HepG2 (cell line): Measurements from ENCODE around the gene TFPI. TPM values are rescaled to one million over a fixed set of nuclear protein-coding genes. Genes with fewer than 3 reads are reported as not detected.

Experiments used
- BCL6 ChIP-seq: IDR thresholded peaks from 2 replicates; pipeline ENCODE4 v1.6.1; 2016; ENCODE audit warnings: missing genetic modification reagents, missing compliant biosample characterization
- CEBPZ ChIP-seq: IDR thresholded peaks from 2 replicates; pipeline ENCODE4 v1.6.1; 2012; ENCODE audit warnings: low read length, improper control_type of control experiment
- CREB1 ChIP-seq, 2 experiments: fragments of 450-650 bp in 1 of 2; IDR thresholded peaks; 2 replicates each; pipeline ENCODE4 v1.6.1; 2016 to 2017; ENCODE audit warnings: control low read depth in 1 of 2, mild to moderate bottlenecking in 1 of 2, missing compliant biosample characterization in 1 of 2, missing genetic modification characterization in 1 of 2
- DMAP1 ChIP-seq: IDR thresholded peaks from 2 replicates; pipeline ENCODE4 v1.6.1; 2016
- FOSL1 ChIP-seq: sonication (generic); formaldehyde crosslinking; IDR thresholded peaks from 2 replicates; pipeline ENCODE4 v1.9.0; 2021; ENCODE audit warnings: missing genetic modification reagents, borderline replicate concordance
- FOXJ3 ChIP-seq: sonication (generic); formaldehyde crosslinking; IDR thresholded peaks from 2 replicates; pipeline ENCODE4 v1.4.0; 2020; ENCODE audit warnings: missing genetic modification reagents, mild to moderate bottlenecking, borderline replicate concordance
- HNF4A ChIP-seq: sonication (generic); formaldehyde crosslinking; IDR thresholded peaks from 2 replicates; pipeline ENCODE4 v1.4.0; 2020; ENCODE audit warnings: missing genetic modification reagents
- HNRNPK ChIP-seq: fragments of 200-400 bp; formaldehyde crosslinking; IDR thresholded peaks from 2 replicates; pipeline ENCODE4 v1.6.1; 2018; ENCODE audit warnings: low read length, low read depth, moderate library complexity, mild to moderate bottlenecking; ENCODE audit not compliant: poor library complexity, severe bottlenecking
- IRX3 ChIP-seq: sonication (generic); formaldehyde crosslinking; IDR thresholded peaks from 2 replicates; pipeline ENCODE4 v1.8.1; 2023; ENCODE audit warnings: mild to moderate bottlenecking, low read depth, missing genetic modification reagents, borderline replicate concordance
- NR3C1 ChIP-seq: sonication (generic); formaldehyde crosslinking; IDR thresholded peaks from 2 replicates; pipeline ENCODE4 v1.4.0; 2020; ENCODE audit warnings: missing genetic modification reagents
- PRPF4 ChIP-seq: fragments of 200-400 bp; formaldehyde crosslinking; IDR thresholded peaks from 2 replicates; pipeline ENCODE4 v1.6.1; 2016; ENCODE audit warnings: low read length, low read depth; ENCODE audit not compliant: poor library complexity, severe bottlenecking
- RAD21 ChIP-seq: fragments of 450-650 bp; formaldehyde crosslinking; IDR thresholded peaks from 2 replicates; pipeline ENCODE4 v1.5.0; 2020; ENCODE audit warnings: mild to moderate bottlenecking
- RBM39 ChIP-seq: fragments of 200-400 bp; formaldehyde crosslinking; IDR thresholded peaks from one replicate; pipeline ENCODE4 v1.6.1; 2018; ENCODE audit warnings: antibody characterized with exemption, mild to moderate bottlenecking, low read depth, low read length; ENCODE audit not compliant: poor library complexity, severe bottlenecking
- SALL2 ChIP-seq: sonication (generic); formaldehyde crosslinking; IDR thresholded peaks from 2 replicates; pipeline ENCODE4 v1.8.1; 2023; ENCODE audit warnings: mild to moderate bottlenecking, missing genetic modification reagents, inconsistent platforms
- SOX5 ChIP-seq: IDR thresholded peaks from 2 replicates; pipeline ENCODE4 v1.6.1; 2016; ENCODE audit warnings: borderline replicate concordance
- THAP11 ChIP-seq: IDR thresholded peaks from 2 replicates; pipeline ENCODE4 v1.6.1; 2016; ENCODE audit warnings: missing biosample characterization, missing genetic modification reagents
- ZBTB33 ChIP-seq: sonication (generic); formaldehyde crosslinking; IDR thresholded peaks from 2 replicates; pipeline ENCODE4 v1.4.0; 2020; ENCODE audit warnings: missing genetic modification reagents
- ZNF253 ChIP-seq: sonication (generic); formaldehyde crosslinking; IDR thresholded peaks from 2 replicates; pipeline ENCODE4 v1.8.0; 2022; ENCODE audit warnings: mild to moderate bottlenecking, missing genetic modification reagents, borderline replicate concordance
- ZNF362 ChIP-seq: sonication (generic); formaldehyde crosslinking; IDR thresholded peaks from 2 replicates; pipeline ENCODE4 v1.4.0; 2020; ENCODE audit warnings: missing genetic modification reagents, mild to moderate bottlenecking, borderline replicate concordance
- ZNF383 ChIP-seq: sonication (generic); formaldehyde crosslinking; IDR thresholded peaks from 2 replicates; pipeline ENCODE4 v1.4.0; 2020; ENCODE audit warnings: missing genetic modification reagents, mild to moderate bottlenecking, borderline replicate concordance
- ZNF430 ChIP-seq: sonication (generic); formaldehyde crosslinking; IDR thresholded peaks from 2 replicates; pipeline ENCODE4 v1.9.0; 2021; ENCODE audit warnings: mild to moderate bottlenecking, missing genetic modification reagents
- ZNF446 ChIP-seq: sonication (generic); formaldehyde crosslinking; IDR thresholded peaks from 2 replicates; pipeline ENCODE4 v1.5.0; 2020; ENCODE audit warnings: mild to moderate bottlenecking, missing genetic modification reagents
- ZNF777 ChIP-seq: sonication (generic); formaldehyde crosslinking; IDR thresholded peaks from 2 replicates; pipeline ENCODE4 v1.4.0; 2020; ENCODE audit warnings: missing genetic modification reagents
- ZNF782 ChIP-seq: sonication (generic); formaldehyde crosslinking; IDR thresholded peaks from 2 replicates; pipeline ENCODE4 v1.4.0; 2020; ENCODE audit warnings: missing genetic modification reagents, mild to moderate bottlenecking, borderline replicate concordance
- polyA plus RNA-seq, 8 experiments: library from polyadenylated mRNA; depleted of rRNA in 3 of 8; stranded (reverse) in 7 of 8; unstranded in 1 of 8; fragments of >200 nt; fragmentation: Illumina TruSeq in 4 of 8; extraction: Trizol in 4 of 8; gene quantifications; 2 replicates each; pipeline versions ENCODE4 v1.2.1 to v1.2.3, GENCODE V29; 2011 to 2016; ENCODE audit warnings: low read depth in 4 of 8, missing spikeins in 1 of 8, mixed read lengths in 1 of 8; ENCODE audit not compliant: insufficient read depth in 1 of 8
- total RNA-seq, 5 experiments: library from RNA; depleted of rRNA; stranded (reverse); fragments of >200 nt; fragmentation: Illumina TruSeq; extraction: Trizol; gene quantifications; 2 replicates each; pipeline ENCODE4 v1.2.3, GENCODE V29; 2016; ENCODE audit warnings: low read depth in 1 of 5

Gene TFPI
- total and polyA plus RNA-seq, 2 of the 13 experiments (the other 11 are each of a cell fraction or from before 2014, with no cell fraction given), result 301 to 436 TPM

- TF ChIP-seq CEBPZ (no peak), RBM39 (no peak), SOX5 (CRISPR knock-in tag) (peak; percentile 28; the same call in 1 of the 2 replicates), NR3C1 (CRISPR knock-in tag) (no peak), FOXJ3 (peak; percentile 53; the same call in 1 of the 2 replicates), HNRNPK (no peak), IRX3 (no peak), ZNF782 (CRISPR knock-in tag) (no peak), ZNF383 (CRISPR knock-in tag) (no peak), DMAP1 (no peak), HNF4A (CRISPR knock-in tag) (no peak), CREB1 (IDR thresholded peaks at IDR 0.05) (no peak), CREB1 (CRISPR knock-in tag; IDR thresholded peaks at IDR 0.05) (0 out of 2 replicates have a peak, but pooled peaks have one; percentile 13), ZNF430 (0 out of 2 replicates have a peak, but pooled peaks have one; percentile 36), SALL2 (no peak), RAD21 (CRISPR knock-in tag) (peak; percentile 35; the same call in 1 of the 2 replicates), BCL6 (CRISPR knock-in tag) (peak; percentile 31; the same call in 1 of the 2 replicates), FOSL1 (CRISPR knock-in tag) (no peak), ZNF253 (CRISPR knock-in tag) (no peak), ZBTB33 (CRISPR knock-in tag) (no peak), ZNF446 (no peak), ZNF362 (no peak), ZNF777 (no peak), PRPF4 (no peak), THAP11 (0 out of 2 replicates have a peak, but pooled peaks have one; percentile 10)
These were observed 23.1 kb upstream of the TFPI start (continued) for GRCh38 chr2:187577310-187577709.
